Activated CD8-positive, alpha-beta memory T cell treated with anti-CD3 and anti-CD28 coated beads, Interleukin-2, amount 50 U/mL, for 48 hours (primary cell): ENCODE measurements around the gene ELOVL3.

Experiments used
- DNase-seq: peaks from one replicate; pipeline ENCODE4 v3.0.0-alpha.2; 2020

ELOVL3 gene

GRCh38 chr10:102255404-102255803 is 29.3 kb downstream of the ELOVL3 start:
- DNase-seq, result no peak

GRCh38 chr10:102261196-102261595 is 35.1 kb downstream of the ELOVL3 start:
- no peak for DNase-seq

- no peak for DNase-seq
Measured at GRCh38 chr10:102261842-102262241, 35.7 kb downstream of the ELOVL3 start.

GRCh38 chr10:102262744-102263370 is 36.8 kb downstream of the ELOVL3 start:
- DNase-seq, result no peak

- no peak for DNase-seq
Measured at GRCh38 chr10:102264371-102264770, 38.3 kb downstream of the ELOVL3 start.

GRCh38 chr10:102266670-102267069 is 40.6 kb downstream of the ELOVL3 start:
- DNase-seq, result no peak

- no peak for DNase-seq
Measured at GRCh38 chr10:102267748-102268147, 41.6 kb downstream of the ELOVL3 start.

- no peak for DNase-seq
Measured at GRCh38 chr10:102268375-102268888, 42.3 kb downstream of the ELOVL3 start.

- no peak for DNase-seq
Measured at GRCh38 chr10:102269017-102269416, 42.9 kb downstream of the ELOVL3 start.

GRCh38 chr10:102274062-102274461 is 48.0 kb downstream of the ELOVL3 start:
- DNase-seq, result no peak

GRCh38 chr10:102275343-102275742 is 49.2 kb downstream of the ELOVL3 start:
- no peak for DNase-seq

GRCh38 chr10:102279104-102279503 is 53.0 kb downstream of the ELOVL3 start:
- no peak for DNase-seq
